ENCODE data around the gene H3-3A. TPM values are rescaled to one million over a fixed set of nuclear protein-coding genes. Genes with fewer than 3 reads are reported as not detected.

Gene H3-3A
- total and polyA plus RNA-seq, 2 experiments from 2014 or later, result 913 to 2,407 TPM

DNA sequence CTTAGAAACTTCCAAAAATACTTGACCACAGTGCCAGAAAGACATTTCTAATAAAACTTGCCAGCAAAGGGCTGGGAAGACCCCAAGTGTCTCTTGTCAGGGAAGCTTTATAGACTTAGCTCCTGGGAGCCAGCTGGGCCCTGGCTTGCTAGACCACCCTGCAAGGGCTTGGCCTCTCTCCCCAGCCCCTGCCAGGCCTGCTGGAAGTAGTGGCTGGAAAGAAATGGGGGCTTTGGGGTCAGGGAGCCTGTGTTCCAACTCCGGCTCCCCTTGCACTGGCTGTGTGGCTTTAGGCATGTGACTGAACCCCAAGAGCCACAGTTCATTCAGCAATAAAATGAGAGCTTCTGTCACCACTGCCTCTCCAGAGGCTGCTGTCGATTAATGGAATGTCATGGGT is 31.1 kb downstream of the H3-3A start (continued):
- TF ChIP-seq ZNF462 (CRISPR knock-in tag; IDR thresholded peaks at IDR 0.05) (no peak), REST (IDR thresholded peaks at IDR 0.05; ENCODE audit: unreplicated experiment) (no peak)

- no peak overlapping the region for H2AFZ ChIP-seq
- no peaks in the 10 kb centered on the region for H4K20me1 ChIP-seq (replicated peaks; ENCODE audit: insufficient read depth)
- no peaks in the 10 kb centered on the region for H3K36me3 Mint-ChIP-seq (ENCODE audit: low read depth)
- DNase-seq (ENCODE audit: low spot score) (no peak), ATAC-seq (no peak)
- peaks cover 14% of the 10 kb centered on the region for H3K4me1 ChIP-seq (ENCODE audit: insufficient read depth)
- no peaks in the 10 kb centered on the region for H3K36me3 ChIP-seq (ENCODE audit: insufficient read depth)
- no peak overlapping the region for H3K4me3 Mint-ChIP-seq
- no peaks in the 10 kb centered on the region for H3K9me3 Mint-ChIP-seq
- H3K9me2 ChIP-seq (ENCODE audit: insufficient read depth), result no peaks in the 10 kb centered on the region
- H3K79me2 ChIP-seq (replicated peaks; ENCODE audit: insufficient read depth), result no peaks in the 10 kb centered on the region
- peaks cover 4% of the 10 kb centered on the region; the same call in 1 of the 2 replicates for H3F3A ChIP-seq (replicated peaks; ENCODE audit: low read depth)
- peaks cover 3% of the 10 kb centered on the region for H3K27me3 Mint-ChIP-seq (ENCODE audit: insufficient read depth, low read depth, poor library complexity)
- no peak overlapping the region for H3K27ac Mint-ChIP-seq
- peaks cover 13% of the 10 kb centered on the region for H3K4me1 Mint-ChIP-seq
- no peak overlapping the region for H3K4me2 ChIP-seq
- H3K4me3 ChIP-seq, result no peak overlapping the region
- H3K27ac ChIP-seq (ENCODE audit: low read depth), result no peak overlapping the region
- H3K27me3 ChIP-seq (ENCODE audit: insufficient read depth), result peaks cover 3% of the 10 kb centered on the region; the same call in 1 of the 2 replicates
- TF ChIP-seq STAT1 (IDR thresholded peaks at IDR 0.05; ENCODE audit: unreplicated experiment) (no peak), CREB1 (CRISPR knock-in tag; IDR thresholded peaks at IDR 0.05; ENCODE audit: low read depth) (no peak), EZH2phosphoT487 (IDR thresholded peaks at IDR 0.05; ENCODE audit: unreplicated experiment) (no peak), POLR2AphosphoS5 (IDR thresholded peaks at IDR 0.05; ENCODE audit: low read depth) (no peak), ZNF114 (CRISPR knock-in tag; IDR thresholded peaks at IDR 0.05) (no peak), NANOG (IDR thresholded peaks at IDR 0.05; ENCODE audit: borderline replicate concordance) (no peak)
- TF ChIP-seq, protein P1, sequence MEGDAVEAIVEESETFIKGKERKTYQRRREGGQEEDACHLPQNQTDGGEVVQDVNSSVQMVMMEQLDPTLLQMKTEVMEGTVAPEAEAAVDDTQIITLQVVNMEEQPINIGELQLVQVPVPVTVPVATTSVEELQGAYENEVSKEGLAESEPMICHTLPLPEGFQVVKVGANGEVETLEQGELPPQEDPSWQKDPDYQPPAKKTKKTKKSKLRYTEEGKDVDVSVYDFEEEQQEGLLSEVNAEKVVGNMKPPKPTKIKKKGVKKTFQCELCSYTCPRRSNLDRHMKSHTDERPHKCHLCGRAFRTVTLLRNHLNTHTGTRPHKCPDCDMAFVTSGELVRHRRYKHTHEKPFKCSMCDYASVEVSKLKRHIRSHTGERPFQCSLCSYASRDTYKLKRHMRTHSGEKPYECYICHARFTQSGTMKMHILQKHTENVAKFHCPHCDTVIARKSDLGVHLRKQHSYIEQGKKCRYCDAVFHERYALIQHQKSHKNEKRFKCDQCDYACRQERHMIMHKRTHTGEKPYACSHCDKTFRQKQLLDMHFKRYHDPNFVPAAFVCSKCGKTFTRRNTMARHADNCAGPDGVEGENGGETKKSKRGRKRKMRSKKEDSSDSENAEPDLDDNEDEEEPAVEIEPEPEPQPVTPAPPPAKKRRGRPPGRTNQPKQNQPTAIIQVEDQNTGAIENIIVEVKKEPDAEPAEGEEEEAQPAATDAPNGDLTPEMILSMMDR (conservative IDR thresholded peaks at IDR 0.05; ENCODE audit: low read depth in 2 of 2), result no peak
These were observed 31.9 kb downstream of the H3-3A start for GRCh38 chr1:226094451-226094850.

All from GM23338 (cell line).